ENCODE data around the gene TLN1.

TLN1 gene

DNA sequence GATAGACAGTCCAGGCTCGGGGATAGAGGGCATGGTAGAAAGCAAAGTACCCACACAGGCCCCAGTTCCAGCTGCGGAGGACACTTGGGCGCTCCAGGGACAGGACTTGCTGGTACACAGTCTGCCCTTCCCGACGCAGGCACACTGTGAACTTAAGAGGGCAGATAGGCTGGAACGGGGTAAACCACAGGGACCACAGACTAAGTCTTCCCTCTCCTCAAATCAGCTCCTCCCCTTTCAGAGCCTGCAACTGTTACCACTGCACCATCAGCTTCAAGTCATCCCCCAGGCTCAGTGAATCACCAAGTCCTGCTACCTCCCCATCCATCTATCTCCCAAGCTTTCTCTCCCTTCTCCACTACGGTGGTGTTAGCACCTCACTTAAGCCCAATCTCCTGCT is 9.7 kb upstream of the TLN1 start:
- no peak overlapping the region for H3K4me3 ChIP-seq (replicated peaks in 1 of 2; ENCODE audit: low read depth in 2 of 2, low read length in 2 of 2)
- DNase-seq (ENCODE audit: low read depth in 2 of 2), result no peak
- TF ChIP-seq CTCF (IDR thresholded peaks at IDR 0.05; ENCODE audit: low read depth, low read length), result no peak

DNA sequence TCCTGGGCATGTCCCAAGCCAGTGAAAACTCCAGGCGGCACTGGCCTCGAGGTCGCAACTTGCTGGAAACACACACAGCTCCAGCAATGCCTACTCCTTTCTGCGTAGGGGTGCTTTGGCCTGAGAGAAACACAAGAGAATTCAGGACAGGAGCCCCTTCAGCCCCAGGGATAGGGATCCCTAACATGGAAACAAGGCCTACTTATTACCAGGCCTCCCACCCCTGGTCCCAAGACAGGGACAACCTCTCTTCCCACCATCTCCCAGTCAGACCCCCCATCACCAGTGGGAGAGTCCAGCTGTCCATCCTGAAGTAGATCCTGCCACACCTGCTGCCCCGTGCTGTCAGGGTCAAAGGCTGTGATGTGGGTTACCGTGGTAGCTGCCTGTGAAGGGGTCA is 8.2 kb upstream of the TLN1 start:
- DNase-seq (ENCODE audit: low read depth in 2 of 2), result no peak
- TF ChIP-seq CTCF (IDR thresholded peaks at IDR 0.05; ENCODE audit: low read depth, low read length), result no peak
- no peak overlapping the region for H3K4me3 ChIP-seq (replicated peaks in 1 of 2; ENCODE audit: low read depth in 2 of 2, low read length in 2 of 2)

- TF ChIP-seq CTCF (IDR thresholded peaks at IDR 0.05; ENCODE audit: low read depth, low read length), result no peak
- DNase-seq (ENCODE audit: low read depth in 2 of 2), result no peak
- H3K4me3 ChIP-seq (replicated peaks in 1 of 2; ENCODE audit: low read depth in 2 of 2, low read length in 2 of 2), result no peak overlapping the region
Measured at GRCh38 chr9:35738924-35739323, 6.9 kb upstream of the TLN1 start.

DNA sequence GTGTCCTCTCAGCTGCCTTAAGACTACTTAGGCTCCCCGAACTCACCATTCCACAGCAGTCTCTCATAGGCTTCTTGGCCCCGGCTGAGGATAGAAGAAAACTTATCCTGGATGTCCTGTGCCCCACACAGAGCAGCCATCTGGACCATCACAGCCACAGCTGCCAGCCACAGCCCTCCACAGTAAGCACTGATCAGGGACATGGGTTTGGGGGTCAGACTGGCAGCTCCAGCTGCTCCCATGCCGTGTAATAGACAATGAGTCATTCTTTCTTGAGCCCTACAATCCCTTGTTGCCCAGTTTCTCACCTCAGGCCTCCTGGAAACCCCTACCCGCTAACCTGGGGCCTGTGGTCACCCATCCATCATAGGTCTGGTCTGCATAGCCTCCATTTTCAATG is 6.2 kb upstream of the TLN1 start:
- H3K4me3 ChIP-seq (replicated peaks in 1 of 2; ENCODE audit: low read depth in 2 of 2, low read length in 2 of 2), result no peak overlapping the region
- TF ChIP-seq CTCF (IDR thresholded peaks at IDR 0.05; ENCODE audit: low read depth, low read length), result no peak
- no peak for DNase-seq (ENCODE audit: low read depth in 2 of 2)

GRCh38 chr9:35737143-35737542 is 5.1 kb upstream of the TLN1 start:
- no peak overlapping the region for H3K4me3 ChIP-seq (replicated peaks in 1 of 2; ENCODE audit: low read depth in 2 of 2, low read length in 2 of 2)
- no peak for TF ChIP-seq CTCF (IDR thresholded peaks at IDR 0.05; ENCODE audit: low read depth, low read length)
- no peak for DNase-seq (ENCODE audit: low read depth in 2 of 2)

GRCh38 chr9:35736201-35736633 is 4.2 kb upstream of the TLN1 start:
- DNase-seq (ENCODE audit: low read depth in 2 of 2), result peak; percentile 88 to 91
- H3K4me3 ChIP-seq (replicated peaks in 1 of 2; ENCODE audit: low read depth in 2 of 2, low read length in 2 of 2), result no peak overlapping the region
- TF ChIP-seq CTCF (IDR thresholded peaks at IDR 0.05; ENCODE audit: low read depth, low read length), result peak; percentile 94

DNA sequence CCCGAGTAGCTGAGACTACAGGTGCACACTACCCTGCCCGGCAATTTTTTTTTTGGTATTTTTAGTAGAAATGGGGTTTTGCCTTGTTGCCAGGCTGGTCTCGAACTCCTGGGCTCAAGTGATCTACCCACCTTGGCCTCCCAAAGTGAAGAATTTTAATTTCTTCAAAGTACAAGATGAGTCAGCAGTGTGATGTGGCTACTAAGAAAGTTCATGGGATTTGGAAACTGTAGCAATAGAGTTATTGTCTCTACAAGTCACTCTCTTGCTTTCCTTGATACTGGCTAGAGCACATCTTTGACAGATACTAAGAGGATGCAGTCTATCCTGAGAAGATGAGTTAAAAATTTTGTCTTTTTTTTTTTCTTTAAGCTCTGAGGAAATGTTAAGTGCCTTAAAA is 2.1 kb upstream of the TLN1 start:
- H3K4me3 ChIP-seq (replicated peaks in 1 of 2; ENCODE audit: low read depth in 2 of 2, low read length in 2 of 2), result no peak overlapping the region
- peak in 1 of 2 donors; percentile 52 for DNase-seq (ENCODE audit: low read depth in 2 of 2)
- TF ChIP-seq CTCF (IDR thresholded peaks at IDR 0.05; ENCODE audit: low read depth, low read length), result no peak
